Activated gamma-delta T cell (primary cell): ENCODE results near the gene RRN3.
"Not testable (repeated sequence)": the region's sequence is repeated elsewhere in the genome, so short reads cannot be mapped to it uniquely, and the experiment has no call there.

Experiments
- DNase-seq: peaks from one replicate; lab custom pipeline; 2025; lab: John Stamatoyannopoulos, UW

RRN3 gene

GRCh38 chr16:15099366-15099909 is 5.4 kb upstream of the RRN3 start:
- DNase-seq, result not testable (repeated sequence)

GRCh38 chr16:15096583-15096972 is 2.5 kb upstream of the RRN3 start:
- not testable (repeated sequence) for DNase-seq

- DNase-seq, result not testable (repeated sequence)
These were observed 509 bp downstream of the RRN3 start for GRCh38 chr16:15093571-15093954.

GRCh38 chr16:15090663-15091269 is 3.3 kb downstream of the RRN3 start:
- not testable (repeated sequence) for DNase-seq

- DNase-seq, result not testable (repeated sequence)
These were observed 11.3 kb downstream of the RRN3 start for GRCh38 chr16:15082788-15083187.

GRCh38 chr16:15080883-15081282 is 13.2 kb downstream of the RRN3 start:
- not testable (repeated sequence) for DNase-seq

GRCh38 chr16:15076161-15076560 is 17.9 kb downstream of the RRN3 start:
- not testable (repeated sequence) for DNase-seq

- DNase-seq, result no peak
These were observed 21.0 kb downstream of the RRN3 start for GRCh38 chr16:15073101-15073500.

GRCh38 chr16:15071916-15072769 is 21.9 kb downstream of the RRN3 start:
- DNase-seq, result not testable (repeated sequence)

- not testable (repeated sequence) for DNase-seq
These were observed 23.1 kb downstream of the RRN3 start for GRCh38 chr16:15071013-15071412.

- not testable (repeated sequence) for DNase-seq
These were observed 27.4 kb downstream of the RRN3 start for GRCh38 chr16:15066690-15067089.

- DNase-seq, result not testable (repeated sequence)
These were observed 28.1 kb downstream of the RRN3 start for GRCh38 chr16:15065961-15066360.

- not testable (repeated sequence) for DNase-seq
These were observed 31.8 kb downstream of the RRN3 start for GRCh38 chr16:15062085-15062810.

- DNase-seq, result no peak
These were observed 34.7 kb downstream of the RRN3 start for GRCh38 chr16:15059324-15059723.

GRCh38 chr16:15057681-15058417 is 36.2 kb downstream of the RRN3 start:
- DNase-seq, result no peak

- DNase-seq, result peak; percentile 78
These were observed 38.7 kb downstream of the RRN3 start for GRCh38 chr16:15055141-15056053.

- DNase-seq, result no peak
These were observed 39.5 kb downstream of the RRN3 start for GRCh38 chr16:15054357-15055140.

GRCh38 chr16:15053904-15054303 is 40.2 kb downstream of the RRN3 start:
- no peak for DNase-seq

- DNase-seq, result no peak
These were observed 41.2 kb downstream of the RRN3 start for GRCh38 chr16:15052747-15053476.
